Activated T-helper 1 cell treated with anti-CD3 and anti-CD28 coated beads, Interleukin-12 subunit alpha, Interleukin-12 subunit beta, Interleukin-2, Interleukin-4 antibody, amounts not matched to agents 30 ng/mL and 10 ng/mL and 1 ng/mL, durations not matched to agents 14 hours and 24 hours and 36 hours (primary cell): ENCODE measurements around the gene SRPRA. TPM values are rescaled to one million over a fixed set of nuclear protein-coding genes. Genes with fewer than 3 reads are reported as not detected.
"Not testable (repeated sequence)": the region's sequence is repeated elsewhere in the genome, so short reads cannot be mapped to it uniquely, and the experiment has no call there.

Experiments used
- DNase-seq: peaks from one replicate; pipeline ENCODE4 v3.0.0; 2021; ENCODE audit warnings: low spot score
- H3K27ac Mint-ChIP-seq: one replicate; pipeline ENCODE4 v1.8.0; 2021; ENCODE audit warnings: mild to moderate bottlenecking, mixed read lengths
- H3K27me3 Mint-ChIP-seq: one replicate; pipeline ENCODE4 v1.8.0; 2022; ENCODE audit warnings: mild to moderate bottlenecking, moderate library complexity, mixed read lengths; ENCODE audit not compliant: insufficient read depth
- H3K36me3 Mint-ChIP-seq: one replicate; pipeline ENCODE4 v1.8.0; 2021; ENCODE audit warnings: low read depth, mixed read lengths
- H3K4me1 Mint-ChIP-seq: one replicate; pipeline ENCODE4 v1.8.0; 2021; ENCODE audit warnings: low read depth, mixed read lengths
- H3K4me3 Mint-ChIP-seq: one replicate; pipeline ENCODE4 v1.8.0; 2021; ENCODE audit warnings: mild to moderate bottlenecking, moderate library complexity, mixed read lengths
- H3K9me3 Mint-ChIP-seq: one replicate; pipeline ENCODE4 v1.8.0; 2021; ENCODE audit warnings: mixed read lengths
- intact Hi-C: fragments of 100-400 bp; cut with micrococcal nuclease; formaldehyde crosslinking; loops from one replicate; pipeline ENCODE4 v1.15.1; 2024
- total RNA-seq: library from RNA; stranded (reverse); gene quantifications from 2 replicates; pipeline ENCODE4 v1.2.3, GENCODE V29; 2022

The SRPRA gene
- total RNA-seq, 1 donor from 2014 or later = 194 TPM

DNA sequence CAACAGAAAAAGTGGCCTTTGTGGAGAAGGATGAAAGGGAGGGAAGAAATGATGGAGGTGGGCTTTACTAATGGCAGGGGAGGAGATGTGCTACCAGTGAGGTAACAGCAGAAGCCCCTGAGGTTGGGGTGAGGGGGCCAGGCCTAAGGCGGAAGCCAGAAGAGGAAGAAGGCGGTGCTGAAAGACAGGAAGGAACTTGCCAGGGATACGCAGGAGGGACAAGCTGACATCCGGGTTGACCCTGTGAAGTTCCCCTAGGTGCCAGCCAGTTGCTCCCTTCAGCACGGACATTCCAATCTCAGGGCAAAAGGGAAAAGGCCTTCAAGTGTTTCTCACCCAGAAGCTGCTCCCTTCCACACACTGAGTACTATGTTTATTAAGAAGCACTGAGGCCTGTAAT, 11.9 kb upstream of the SRPRA start:
- no peaks in the 10 kb centered on the region for H3K9me3 Mint-ChIP-seq
- intact Hi-C loops = loop anchor here (5.0 kb wide), 1 partner anchor 393 kb away; the partner anchor contains the start of gene HYLS1
- no peak for DNase-seq
- H3K27ac Mint-ChIP-seq = no peak overlapping the region
- H3K27me3 Mint-ChIP-seq = no peaks in the 10 kb centered on the region
- peaks cover 20% of the 10 kb centered on the region for H3K36me3 Mint-ChIP-seq
- peaks cover 40% of the 10 kb centered on the region for H3K4me1 Mint-ChIP-seq
- H3K4me3 Mint-ChIP-seq = peak overlapping the region; percentile 56

DNA sequence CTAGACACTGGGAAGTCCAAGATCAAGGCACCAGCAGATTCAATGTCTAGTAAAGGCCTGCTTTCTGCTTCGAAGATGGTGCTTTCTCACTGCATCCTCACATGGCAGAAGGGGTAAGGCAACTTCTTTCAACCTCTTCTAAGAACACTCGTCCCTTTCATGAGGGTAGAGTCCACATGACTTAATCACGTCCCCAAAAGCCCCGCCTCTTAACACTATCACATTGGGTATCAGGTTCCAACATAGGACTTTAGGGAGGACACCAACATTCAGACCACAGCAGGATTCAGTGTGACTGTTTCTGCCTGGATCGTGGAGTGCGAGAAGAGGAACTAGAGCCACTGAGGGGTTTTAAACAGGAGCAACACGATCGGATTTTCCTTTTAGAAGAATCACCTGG, 10.5 kb upstream of the SRPRA start:
- peak overlapping the region; percentile 27 for H3K27ac Mint-ChIP-seq

DNA sequence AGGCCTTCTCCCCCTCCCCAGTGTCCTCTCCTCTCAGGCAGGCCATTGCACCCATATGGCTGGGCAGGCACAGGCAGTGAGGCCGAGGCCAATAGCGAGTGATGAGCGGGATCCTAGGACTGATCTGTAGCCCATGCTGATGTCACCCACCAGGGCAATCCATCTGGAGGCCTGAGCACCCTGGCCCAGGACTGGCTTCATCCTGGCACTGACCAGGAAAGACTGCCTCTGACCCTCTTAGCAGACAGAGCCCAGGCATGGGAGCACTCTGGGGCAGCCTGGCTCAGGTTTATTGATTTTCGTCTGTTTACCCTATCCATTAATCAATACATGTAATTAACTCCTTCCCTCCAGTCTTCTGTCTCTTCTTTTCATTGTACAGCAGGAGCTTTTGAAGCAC, 9.1 kb upstream of the SRPRA start:
- Mint-ChIP-seq H3K4me1 (peaks cover 23% of the 10 kb centered on the region), H3K9me3 (no peaks in the 10 kb centered on the region), H3K27ac (no peak overlapping the region), H3K4me3 (no peak overlapping the region), H3K36me3 (peaks cover 23% of the 10 kb centered on the region), H3K27me3 (no peaks in the 10 kb centered on the region)
- DNase-seq = no peak
- intact Hi-C loops = no loop called here

More for the DNA sequence above, 10.5 kb upstream of the SRPRA start:
- no peak for DNase-seq
- Mint-ChIP-seq H3K36me3 (peaks cover 23% of the 10 kb centered on the region), H3K4me3 (no peak overlapping the region), H3K27me3 (no peaks in the 10 kb centered on the region), H3K4me1 (peaks cover 30% of the 10 kb centered on the region), H3K9me3 (no peaks in the 10 kb centered on the region)
- intact Hi-C loops = no loop called here

DNA sequence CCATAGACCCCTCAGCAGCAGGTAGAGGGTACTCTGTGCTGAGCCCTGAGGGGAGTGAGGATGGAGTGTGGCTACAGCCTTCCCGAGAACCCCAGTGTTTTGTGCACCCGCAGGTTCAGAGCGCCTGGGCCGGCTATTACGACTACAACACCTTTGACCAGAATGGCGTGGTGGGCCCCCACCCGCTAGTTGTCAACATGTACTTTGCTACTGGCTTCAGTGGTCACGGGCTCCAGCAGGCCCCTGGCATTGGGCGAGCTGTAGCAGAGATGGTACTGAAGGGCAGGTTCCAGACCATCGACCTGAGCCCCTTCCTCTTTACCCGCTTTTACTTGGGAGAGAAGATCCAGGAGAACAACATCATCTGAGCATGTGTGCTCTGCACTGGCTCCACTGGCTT, 8.6 kb upstream of the SRPRA start:
- Mint-ChIP-seq H3K4me1 (peaks cover 19% of the 10 kb centered on the region), H3K4me3 (no peak overlapping the region), H3K27me3 (no peaks in the 10 kb centered on the region), H3K36me3 (peaks cover 26% of the 10 kb centered on the region), H3K9me3 (no peaks in the 10 kb centered on the region), H3K27ac (no peak overlapping the region)
- intact Hi-C loops = no loop called here
- no peak for DNase-seq

DNA sequence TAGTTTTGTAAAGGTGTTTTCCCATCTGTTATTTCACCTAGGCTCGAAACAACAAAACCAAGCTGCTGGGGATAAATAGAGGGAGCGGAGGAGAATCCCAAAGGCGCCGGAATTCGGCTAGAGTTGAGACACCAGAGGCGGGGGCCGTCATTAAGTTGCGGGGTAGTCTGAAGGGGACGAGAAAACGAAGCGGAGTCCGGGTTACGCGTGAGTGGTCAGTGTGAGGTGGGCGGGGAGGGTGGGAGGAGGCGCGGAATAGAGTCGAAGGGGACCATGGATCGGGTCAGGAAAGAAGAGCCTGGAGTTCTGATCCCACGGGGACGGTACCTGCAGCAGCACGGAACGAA, 361 bp downstream of the SRPRA start:
- Mint-ChIP-seq H3K9me3 (no peaks in the 10 kb centered on the region), H3K4me3 (peak overlapping the region; percentile 99), H3K27ac (peak overlapping the region; percentile 96), H3K27me3 (no peaks in the 10 kb centered on the region), H3K36me3 (peaks cover 55% of the 10 kb centered on the region), H3K4me1 (peaks cover 45% of the 10 kb centered on the region)
- DNase-seq = no peak
- intact Hi-C loops = loop anchor here (1.0 to 2.0 kb wide), 4 partner anchors 88 to 642 kb away; partner anchors contain the start of gene HYLS1

DNA sequence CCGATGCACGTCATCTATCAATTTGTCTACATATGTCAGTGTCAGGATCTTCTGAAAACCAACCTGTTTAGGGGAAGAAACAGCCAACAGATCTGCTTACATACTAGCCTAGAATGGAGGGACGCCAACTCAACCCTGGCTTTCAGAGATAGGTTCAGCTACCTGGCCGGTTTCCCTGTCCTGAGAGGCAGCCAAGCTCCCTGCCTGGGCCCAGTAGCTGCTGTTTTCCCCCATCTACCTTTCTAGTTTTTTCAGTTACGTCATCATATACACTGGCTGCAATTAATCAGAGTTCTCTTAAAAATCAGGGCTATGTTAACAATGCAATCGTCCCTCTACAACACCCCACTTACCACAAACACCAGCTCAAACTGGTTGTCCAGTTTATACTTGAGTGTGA, 1.0 kb downstream of the SRPRA start:
- Mint-ChIP-seq H3K27ac (peak overlapping the region; percentile 96), H3K36me3 (peaks cover 54% of the 10 kb centered on the region), H3K4me3 (peak overlapping the region; percentile 99), H3K27me3 (no peaks in the 10 kb centered on the region), H3K9me3 (no peaks in the 10 kb centered on the region), H3K4me1 (peaks cover 45% of the 10 kb centered on the region)
- intact Hi-C loops = loop anchor here (1.0 to 2.0 kb wide), 4 partner anchors 89 to 641 kb away; partner anchors contain the start of gene HYLS1
- no peak for DNase-seq

DNA sequence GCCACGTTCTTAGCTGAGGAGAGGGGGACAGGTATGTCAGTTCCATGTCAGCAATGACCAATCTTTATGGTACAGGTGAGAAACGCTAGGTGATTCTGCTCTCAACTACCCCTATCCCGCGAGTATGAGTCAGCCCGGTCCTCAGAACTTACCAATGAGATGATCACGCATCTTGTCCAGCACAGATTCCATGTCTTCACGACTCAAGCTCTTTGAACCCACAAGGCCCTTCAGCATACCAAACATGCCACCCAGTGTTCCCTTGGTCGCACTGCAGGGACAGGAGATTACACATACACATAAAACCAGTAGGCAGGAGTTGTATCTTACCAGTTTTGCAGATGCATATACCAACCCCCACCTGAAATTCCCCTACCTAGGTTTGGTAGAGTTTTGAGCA, 2.9 kb downstream of the SRPRA start:
- H3K4me1 Mint-ChIP-seq = peaks cover 38% of the 10 kb centered on the region
- no peak overlapping the region for H3K27ac Mint-ChIP-seq
- peak overlapping the region; percentile 99 for H3K4me3 Mint-ChIP-seq
- no peak for DNase-seq
- intact Hi-C loops = no loop called here
- no peaks in the 10 kb centered on the region for H3K27me3 Mint-ChIP-seq
- no peaks in the 10 kb centered on the region for H3K9me3 Mint-ChIP-seq
- peaks cover 56% of the 10 kb centered on the region for H3K36me3 Mint-ChIP-seq

DNA sequence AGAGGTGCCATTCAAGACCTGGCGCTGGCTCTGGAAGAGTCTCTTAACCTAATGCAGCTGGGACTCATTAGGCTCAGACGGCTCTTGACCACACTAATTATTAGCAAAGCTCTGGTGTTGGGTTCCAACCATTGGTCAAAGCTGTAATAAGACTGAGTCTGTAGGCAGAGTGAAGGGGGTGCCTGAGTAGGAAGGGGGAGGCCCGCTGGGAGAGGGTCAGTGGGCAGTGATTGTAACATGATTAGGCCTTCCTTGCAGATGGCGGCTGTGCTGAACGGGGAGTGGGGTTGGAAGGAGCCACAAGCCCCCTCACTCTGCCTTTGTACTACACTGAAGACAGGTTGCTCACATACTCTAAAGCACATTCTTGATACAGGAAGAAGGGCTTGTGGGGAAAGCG, 5.2 kb downstream of the SRPRA start:
- no peaks in the 10 kb centered on the region for H3K27me3 Mint-ChIP-seq
- H3K27ac Mint-ChIP-seq = no peak overlapping the region
- intact Hi-C loops = no loop called here
- no peak overlapping the region for H3K4me3 Mint-ChIP-seq
- no peak for DNase-seq
- H3K36me3 Mint-ChIP-seq = peaks cover 60% of the 10 kb centered on the region
- peaks cover 25% of the 10 kb centered on the region for H3K4me1 Mint-ChIP-seq
- H3K9me3 Mint-ChIP-seq = no peaks in the 10 kb centered on the region

DNA sequence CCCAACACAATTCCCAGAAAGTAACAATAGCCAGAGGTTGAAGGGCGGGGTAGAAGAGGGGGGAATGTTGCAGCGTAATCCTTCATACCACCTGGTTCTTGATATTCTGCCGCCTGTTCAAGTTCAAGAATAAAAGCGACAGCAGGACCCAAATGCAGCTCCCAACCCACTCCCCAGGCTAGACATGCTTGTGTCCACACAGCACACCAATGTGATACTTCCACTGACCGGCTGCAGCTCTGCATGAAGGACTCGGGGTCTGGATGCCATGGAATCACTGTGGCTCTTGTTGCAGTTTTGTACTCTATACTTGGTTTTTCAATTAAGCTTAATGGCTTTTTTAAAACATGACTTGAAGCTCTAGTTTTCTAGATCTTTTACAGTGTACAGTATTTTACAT, 6.5 kb downstream of the SRPRA start:
- DNase-seq = no peak
- intact Hi-C loops = no loop called here
- Mint-ChIP-seq H3K27ac (no peak overlapping the region), H3K36me3 (peaks cover 56% of the 10 kb centered on the region), H3K27me3 (no peaks in the 10 kb centered on the region), H3K9me3 (no peaks in the 10 kb centered on the region), H3K4me3 (no peak overlapping the region), H3K4me1 (peaks cover 16% of the 10 kb centered on the region)

DNA sequence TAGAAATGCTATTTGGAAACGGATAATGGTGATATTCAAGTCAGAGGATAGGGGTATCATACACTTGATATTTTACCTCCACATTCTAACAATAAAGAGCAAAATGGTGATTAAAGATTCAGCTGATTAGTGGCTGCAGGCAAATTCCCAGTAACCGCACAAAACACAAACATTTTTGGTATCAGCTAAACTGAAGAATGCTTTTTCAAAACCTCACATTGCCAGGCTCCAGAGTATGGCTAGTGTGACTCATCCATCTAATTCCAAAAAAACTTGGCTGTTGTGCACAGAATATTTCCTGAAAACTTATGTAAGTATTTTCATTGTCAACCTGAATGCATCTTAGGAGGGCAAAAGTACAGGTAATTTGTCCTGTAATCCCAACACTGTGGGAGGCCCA, 10.9 kb downstream of the SRPRA start:
- no peak overlapping the region for H3K4me3 Mint-ChIP-seq
- H3K9me3 Mint-ChIP-seq = no peaks in the 10 kb centered on the region
- no peak overlapping the region for H3K27ac Mint-ChIP-seq
- no peak for DNase-seq
- H3K27me3 Mint-ChIP-seq = no peaks in the 10 kb centered on the region
- no peaks in the 10 kb centered on the region for H3K4me1 Mint-ChIP-seq
- intact Hi-C loops = no loop called here
- peaks cover 31% of the 10 kb centered on the region for H3K36me3 Mint-ChIP-seq

DNA sequence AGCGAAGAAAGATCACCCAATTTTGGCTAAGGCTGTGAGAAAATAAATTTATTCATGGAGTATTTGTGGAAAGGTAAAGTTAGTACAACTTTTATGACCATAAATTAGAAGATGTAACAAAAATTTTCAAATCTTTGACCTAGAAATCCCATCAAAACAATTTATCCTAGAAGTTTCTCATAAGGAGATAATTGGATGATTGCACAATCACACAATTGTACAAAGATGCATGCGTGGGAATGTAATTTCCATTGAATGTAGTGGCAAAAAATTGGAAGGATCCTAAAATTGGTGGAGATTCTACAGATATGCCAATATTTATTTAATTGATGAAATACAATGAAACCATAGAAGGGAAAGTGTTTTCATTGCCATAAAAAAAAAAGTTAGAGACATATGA, 11.6 kb downstream of the SRPRA start:
- Mint-ChIP-seq H3K27ac (no peak overlapping the region), H3K4me3 (no peak overlapping the region), H3K4me1 (no peaks in the 10 kb centered on the region), H3K9me3 (no peaks in the 10 kb centered on the region), H3K36me3 (peaks cover 29% of the 10 kb centered on the region), H3K27me3 (no peaks in the 10 kb centered on the region)
- DNase-seq = no peak
- intact Hi-C loops = no loop called here

DNA sequence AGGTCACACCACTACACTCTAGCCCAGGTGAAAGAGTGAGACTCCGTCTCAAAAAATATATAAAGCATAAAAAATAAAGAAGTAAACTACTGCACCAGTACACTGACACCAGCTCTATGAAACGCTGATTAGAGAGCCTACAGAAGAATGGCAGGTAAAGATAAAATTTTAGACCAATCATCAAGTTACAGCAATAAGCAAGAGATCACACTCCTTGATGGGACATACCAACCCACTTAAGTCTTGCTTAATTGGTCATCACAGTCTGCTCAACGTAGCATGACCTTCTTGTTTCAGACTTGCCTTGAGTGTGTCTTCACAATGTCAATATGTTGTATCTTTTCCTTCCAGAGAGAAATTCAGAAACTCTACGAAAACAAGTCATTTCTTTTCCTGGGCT, 12.5 kb downstream of the SRPRA start:
- Mint-ChIP-seq H3K27me3 (no peaks in the 10 kb centered on the region), H3K4me1 (no peaks in the 10 kb centered on the region), H3K27ac (no peak overlapping the region), H3K4me3 (no peak overlapping the region), H3K9me3 (no peaks in the 10 kb centered on the region), H3K36me3 (peaks cover 24% of the 10 kb centered on the region)
- intact Hi-C loops = no loop called here
- no peak for DNase-seq

DNA sequence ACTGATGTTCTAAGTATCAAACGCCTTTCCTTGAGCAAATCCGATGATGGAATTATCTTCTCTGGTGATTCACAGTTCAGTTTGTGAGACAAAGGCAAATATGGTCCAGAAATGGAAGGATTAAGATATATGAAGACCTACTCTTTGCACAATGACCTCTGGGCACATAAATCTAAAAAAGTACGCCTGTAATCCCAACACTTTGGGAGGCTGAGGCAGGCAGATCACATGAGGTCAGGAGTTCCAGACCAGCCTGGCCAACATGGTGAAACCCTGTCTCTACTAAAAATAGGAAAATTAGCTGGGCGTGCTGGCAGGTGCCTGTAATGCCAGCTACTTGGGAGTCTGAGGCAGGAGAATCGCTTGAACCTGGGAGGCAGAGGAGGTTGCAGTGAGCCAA, 13.2 kb downstream of the SRPRA start:
- peaks cover 20% of the 10 kb centered on the region for H3K36me3 Mint-ChIP-seq
- DNase-seq = not testable (repeated sequence)

DNA sequence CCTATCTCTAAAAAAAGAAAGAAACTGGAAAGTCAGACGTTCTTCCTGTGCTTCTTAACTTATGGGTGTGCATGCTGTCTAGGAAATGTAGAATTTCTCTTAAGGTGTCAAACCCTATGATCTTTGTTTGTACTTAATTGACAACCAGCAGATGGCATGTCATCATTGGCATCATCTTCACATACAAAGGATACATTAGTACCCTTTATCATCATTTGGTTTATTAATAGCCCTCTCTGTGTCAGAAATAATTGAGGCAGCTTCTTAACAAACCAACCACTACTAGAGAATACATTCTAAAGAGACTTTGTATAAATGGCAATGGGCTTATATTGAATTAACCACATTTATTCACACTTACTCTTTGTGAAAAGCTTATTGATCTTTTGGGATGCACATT, 13.9 kb downstream of the SRPRA start:
- no peak overlapping the region for H3K27ac Mint-ChIP-seq
- DNase-seq = no peak
- no peak overlapping the region for H3K4me3 Mint-ChIP-seq
- no peaks in the 10 kb centered on the region for H3K9me3 Mint-ChIP-seq
- H3K4me1 Mint-ChIP-seq = no peaks in the 10 kb centered on the region
- intact Hi-C loops = no loop called here
- peaks cover 16% of the 10 kb centered on the region for H3K36me3 Mint-ChIP-seq
- H3K27me3 Mint-ChIP-seq = no peaks in the 10 kb centered on the region

More for the DNA sequence above, 13.2 kb downstream of the SRPRA start:
- H3K9me3 Mint-ChIP-seq, H3K27me3 Mint-ChIP-seq, intact Hi-C loops, H3K27ac Mint-ChIP-seq, H3K4me1 Mint-ChIP-seq, H3K4me3 Mint-ChIP-seq: not testable (repeated sequence)
